Measurements from ENCODE around the gene C1orf232. TPM values are rescaled to one million over a fixed set of nuclear protein-coding genes. Genes with fewer than 3 reads are reported as not detected.

Gene C1orf232
- total and polyA plus RNA-seq, 2 of the 13 experiments (the other 11 are each of a cell fraction or from before 2014, with no cell fraction given): not detected

GRCh38 chr1:26177182-26177684 is 8.5 kb upstream of the C1orf232 start, which contains the start of gene CNKSR1 (continued):
- TF ChIP-seq, protein P1, sequence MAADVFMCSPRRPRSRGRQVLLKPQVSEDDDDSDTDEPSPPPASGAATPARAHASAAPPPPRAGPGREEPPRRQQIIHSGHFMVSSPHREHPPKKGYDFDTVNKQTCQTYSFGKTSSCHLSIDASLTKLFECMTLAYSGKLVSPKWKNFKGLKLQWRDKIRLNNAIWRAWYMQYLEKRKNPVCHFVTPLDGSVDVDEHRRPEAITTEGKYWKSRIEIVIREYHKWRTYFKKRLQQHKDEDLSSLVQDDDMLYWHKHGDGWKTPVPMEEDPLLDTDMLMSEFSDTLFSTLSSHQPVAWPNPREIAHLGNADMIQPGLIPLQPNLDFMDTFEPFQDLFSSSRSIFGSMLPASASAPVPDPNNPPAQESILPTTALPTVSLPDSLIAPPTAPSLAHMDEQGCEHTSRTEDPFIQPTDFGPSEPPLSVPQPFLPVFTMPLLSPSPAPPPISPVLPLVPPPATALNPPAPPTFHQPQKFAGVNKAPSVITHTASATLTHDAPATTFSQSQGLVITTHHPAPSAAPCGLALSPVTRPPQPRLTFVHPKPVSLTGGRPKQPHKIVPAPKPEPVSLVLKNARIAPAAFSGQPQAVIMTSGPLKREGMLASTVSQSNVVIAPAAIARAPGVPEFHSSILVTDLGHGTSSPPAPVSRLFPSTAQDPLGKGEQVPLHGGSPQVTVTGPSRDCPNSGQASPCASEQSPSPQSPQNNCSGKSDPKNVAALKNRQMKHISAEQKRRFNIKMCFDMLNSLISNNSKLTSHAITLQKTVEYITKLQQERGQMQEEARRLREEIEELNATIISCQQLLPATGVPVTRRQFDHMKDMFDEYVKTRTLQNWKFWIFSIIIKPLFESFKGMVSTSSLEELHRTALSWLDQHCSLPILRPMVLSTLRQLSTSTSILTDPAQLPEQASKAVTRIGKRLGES (CRISPR knock-in tag; IDR thresholded peaks at IDR 0.05; ENCODE audit: borderline replicate concordance): no peak
- TF ChIP-seq ZNF737 (CRISPR knock-in tag; IDR thresholded peaks at IDR 0.05; ENCODE audit: borderline replicate concordance) (no peak), PPARG (CRISPR knock-in tag; conservative IDR thresholded peaks at IDR 0.05) (no peak), HMGA1 (CRISPR knock-in tag; conservative IDR thresholded peaks at IDR 0.05) (no peak), ZNF263 (CRISPR knock-in tag; IDR thresholded peaks at IDR 0.05) (no peak; the same call in 1 of the 2 replicates), TP53 (CRISPR knock-in tag; conservative IDR thresholded peaks at IDR 0.05) (no peak), ZFP90 (CRISPR knock-in tag; IDR thresholded peaks at IDR 0.05; ENCODE audit: borderline replicate concordance) (no peak), HIVEP1 (CRISPR knock-in tag; IDR thresholded peaks at IDR 0.05) (no peak), ARNT2 (CRISPR knock-in tag; IDR thresholded peaks at IDR 0.05; ENCODE audit: low read depth) (no peak), HBP1 (CRISPR knock-in tag; IDR thresholded peaks at IDR 0.05; ENCODE audit: low read depth) (no peak), MTA3 (CRISPR knock-in tag; IDR thresholded peaks at IDR 0.05) (no peak), ZNF562 (CRISPR knock-in tag; IDR thresholded peaks at IDR 0.05; ENCODE audit: borderline replicate concordance) (no peak), STAT5B (CRISPR knock-in tag; IDR thresholded peaks at IDR 0.05) (no peak), NCOA2 (CRISPR knock-in tag; IDR thresholded peaks at IDR 0.05) (no peak), CEBPG (CRISPR knock-in tag; IDR thresholded peaks at IDR 0.05) (no peak), ZNF572 (CRISPR knock-in tag; IDR thresholded peaks at IDR 0.05) (no peak), REPIN1 (CRISPR knock-in tag; IDR thresholded peaks at IDR 0.05; ENCODE audit: borderline replicate concordance, low read depth) (no peak), ETS1 (CRISPR knock-in tag; IDR thresholded peaks at IDR 0.05) (no peak), ZNF12 (CRISPR knock-in tag; IDR thresholded peaks at IDR 0.05) (no peak), HNRNPL (IDR thresholded peaks at IDR 0.05; ENCODE audit: low read depth, low read length) (peak; percentile 93), ADNP (CRISPR knock-in tag; IDR thresholded peaks at IDR 0.05) (no peak), GMEB1 (CRISPR knock-in tag; IDR thresholded peaks at IDR 0.05; ENCODE audit: borderline replicate concordance) (no peak), PTBP1 (IDR thresholded peaks at IDR 0.05; ENCODE audit: low read depth, low read length, poor library complexity, severe bottlenecking) (peak; percentile 45), ZNF616 (CRISPR knock-in tag; IDR thresholded peaks at IDR 0.05; ENCODE audit: low read depth) (no peak), RXRA (CRISPR knock-in tag; IDR thresholded peaks at IDR 0.05) (peak; percentile 42; the same call in 1 of the 2 replicates), ZNF776 (CRISPR knock-in tag; IDR thresholded peaks at IDR 0.05) (no peak)

Data from HepG2 (cell line).